GM23338 (cell line): ENCODE measurements around the gene TRAF3IP1. TPM values are rescaled to one million over a fixed set of nuclear protein-coding genes. Genes with fewer than 3 reads are reported as not detected.

ENCODE experiments used
- ATAC-seq: fragments of 200-7000 bp; cut with Tn5 transposase; 3 replicates; pipeline ENCODE4 v1.9.1; 2020
- DNase-seq: peaks from one replicate; pipeline ENCODE4 v3.0.0-alpha.2; 2015; ENCODE audit warnings: low spot score
- H2AFZ ChIP-seq: fragments of 200-600 bp; sonication (generic); 2 replicates; pipeline ENCODE4 v1.8.0; 2016; ENCODE audit warnings: antibody characterized with exemption, mild to moderate bottlenecking, moderate library complexity
- H3F3A ChIP-seq: fragments of 200-600 bp; sonication (generic); replicated peaks from 2 replicates; pipeline ENCODE4 v1.8.0; 2017; ENCODE audit warnings: antibody characterized with exemption, mixed run types, low read depth
- H3K27ac ChIP-seq: fragments of 200-600 bp; sonication (generic); 2 replicates; pipeline ENCODE4 v1.6.1; 2016; ENCODE audit warnings: low read depth
- H3K27me3 ChIP-seq: fragments of 200-600 bp; sonication (generic); 2 replicates; pipeline ENCODE4 v1.8.0; 2016; ENCODE audit warnings: mild to moderate bottlenecking, mixed run types, moderate library complexity; ENCODE audit not compliant: insufficient read depth
- H3K36me3 ChIP-seq: fragments of 200-600 bp; sonication (generic); 2 replicates; pipeline ENCODE4 v1.8.0; 2016; ENCODE audit warnings: mild to moderate bottlenecking; ENCODE audit not compliant: insufficient read depth
- H3K4me1 ChIP-seq: fragments of 200-600 bp; sonication (generic); 2 replicates; pipeline ENCODE4 v1.8.0; 2016; ENCODE audit warnings: mild to moderate bottlenecking, moderate library complexity; ENCODE audit not compliant: insufficient read depth
- H3K4me2 ChIP-seq: fragments of 200-600 bp; sonication (generic); 2 replicates; pipeline ENCODE4 v1.7.1; 2017; ENCODE audit warnings: mixed run types
- H3K4me3 ChIP-seq: fragments of 200-600 bp; sonication (generic); 2 replicates; pipeline ENCODE4 v1.6.1; 2016; ENCODE audit warnings: mixed run types
- H3K79me2 ChIP-seq: fragments of 200-600 bp; sonication (generic); replicated peaks from 2 replicates; pipeline ENCODE4 v1.8.0; 2017; ENCODE audit warnings: mild to moderate bottlenecking; ENCODE audit not compliant: insufficient read depth
- H3K9me2 ChIP-seq: fragments of 200-600 bp; sonication (generic); 2 replicates; pipeline ENCODE4 v1.8.0; 2017; ENCODE audit not compliant: insufficient read depth
- H4K20me1 ChIP-seq: fragments of 200-600 bp; sonication (generic); replicated peaks from 2 replicates; pipeline ENCODE4 v1.8.0; 2017; ENCODE audit warnings: mild to moderate bottlenecking; ENCODE audit not compliant: insufficient read depth
- H3K27ac Mint-ChIP-seq: 2 replicates; pipeline ENCODE4 v1.8.0; 2020; ENCODE audit warnings: inconsistent platforms, mild to moderate bottlenecking, moderate library complexity, mixed read lengths
- H3K27me3 Mint-ChIP-seq: 3 replicates; pipeline ENCODE4 v1.8.0; 2022; ENCODE audit warnings: low read depth, mild to moderate bottlenecking, moderate library complexity, mixed read lengths, inconsistent platforms; ENCODE audit not compliant: insufficient read depth, poor library complexity
- H3K36me3 Mint-ChIP-seq: 3 replicates; pipeline ENCODE4 v1.8.0; 2021; ENCODE audit warnings: low read depth, mild to moderate bottlenecking, inconsistent platforms, moderate library complexity, mixed read lengths
- H3K4me1 Mint-ChIP-seq: 3 replicates; pipeline ENCODE4 v1.8.0; 2020; ENCODE audit warnings: mild to moderate bottlenecking, inconsistent platforms, mixed read lengths
- H3K4me3 Mint-ChIP-seq: 3 replicates; pipeline ENCODE4 v1.8.0; 2021; ENCODE audit warnings: moderate library complexity, mild to moderate bottlenecking, inconsistent platforms, mixed read lengths
- H3K9me3 Mint-ChIP-seq: 3 replicates; pipeline ENCODE4 v1.8.0; 2020; ENCODE audit warnings: moderate library complexity, mild to moderate bottlenecking, inconsistent platforms, mixed read lengths
- CREB1 ChIP-seq: fragments of 250-450 bp; sonication (Bioruptor Pico); IDR thresholded peaks from 2 replicates; pipeline ENCODE4 v1.5.0; 2020; ENCODE audit warnings: low read depth, mild to moderate bottlenecking, moderate library complexity
- ETS1 ChIP-seq: IDR thresholded peaks from 2 replicates; pipeline ENCODE4 v1.6.1; 2016; ENCODE audit warnings: antibody characterized with exemption
- EZH2phosphoT487 ChIP-seq: fragments of 200-600 bp; sonication (generic); IDR thresholded peaks from one replicate; pipeline ENCODE4 v1.8.1; 2018; ENCODE audit warnings: antibody characterized with exemption; ENCODE audit not compliant: unreplicated experiment
- JUNB ChIP-seq: IDR thresholded peaks from one replicate; pipeline ENCODE4 v1.6.1; 2016; ENCODE audit warnings: antibody characterized with exemption; ENCODE audit not compliant: unreplicated experiment
- ZNF331 ChIP-seq: fragments of 250-450 bp; sonication (Bioruptor Pico); IDR thresholded peaks from 2 replicates; pipeline ENCODE4 v1.5.0; 2020; ENCODE audit warnings: low read depth, mild to moderate bottlenecking, moderate library complexity
- ZNF462 ChIP-seq: fragments of 250-450 bp; sonication (Bioruptor Pico); IDR thresholded peaks from 2 replicates; pipeline ENCODE4 v1.5.0; 2020; ENCODE audit warnings: mild to moderate bottlenecking, moderate library complexity
- polyA plus RNA-seq: library from polyadenylated mRNA; unstranded; fragments of >200 nt; fragmentation: Nextera tagmentation; extraction: Ambion mirVana; gene quantifications from 2 replicates; pipeline ENCODE4 v1.2.1, GENCODE V29; 2016
- total RNA-seq: library from RNA; depleted of rRNA; stranded (reverse); fragments of >200 nt; shearing (Covaris generic); gene quantifications from 2 replicates; pipeline ENCODE4 v1.2.3, GENCODE V29; 2014

Gene TRAF3IP1
- total and polyA plus RNA-seq, 2 experiments from 2014 or later, result 12.5 to 20.7 TPM

- TF ChIP-seq ZNF462 (CRISPR knock-in tag) (no peak), JUNB (no peak)
These were observed 102.0 kb downstream of the TRAF3IP1 start (continued) for GRCh38 chr2:238422285-238422684.

GRCh38 chr2:238422940-238423339 is 102.6 kb downstream of the TRAF3IP1 start:
- peaks cover 5% of the 10 kb centered on the region; the same call in 1 of the 3 replicates for H3K9me3 Mint-ChIP-seq
- ATAC-seq, result no peak
- H3K4me1 ChIP-seq, result peaks cover 21% of the 10 kb centered on the region
- peaks cover 8% of the 10 kb centered on the region for H3K79me2 ChIP-seq
- H3K27ac Mint-ChIP-seq, result no peak overlapping the region
- H3K4me3 ChIP-seq, result no peak overlapping the region
- no peaks in the 10 kb centered on the region for H3K9me2 ChIP-seq
- no peak overlapping the region for H2AFZ ChIP-seq
- no peak overlapping the region for H3K27ac ChIP-seq
- H3K4me3 Mint-ChIP-seq, result no peak overlapping the region
- H3K27me3 ChIP-seq, result no peaks in the 10 kb centered on the region
- no peaks in the 10 kb centered on the region for H4K20me1 ChIP-seq
- H3K4me1 Mint-ChIP-seq, result peaks cover 28% of the 10 kb centered on the region
- DNase-seq, result no peak
- H3K4me2 ChIP-seq, result no peak overlapping the region
- H3F3A ChIP-seq, result no peaks in the 10 kb centered on the region
- no peaks in the 10 kb centered on the region for H3K27me3 Mint-ChIP-seq
- H3K36me3 ChIP-seq, result no peaks in the 10 kb centered on the region
- peaks cover 1% of the 10 kb centered on the region; the same call in 1 of the 3 replicates for H3K36me3 Mint-ChIP-seq
- no peak for TF ChIP-seq CREB1 (CRISPR knock-in tag)
- no peak for TF ChIP-seq ETS1
- no peak for TF ChIP-seq ZNF331 (CRISPR knock-in tag)
- TF ChIP-seq EZH2phosphoT487, result no peak
- TF ChIP-seq ZNF462 (CRISPR knock-in tag), result no peak
